ENCODE results near the gene IL1RAPL2. TPM values are rescaled to one million over a fixed set of nuclear protein-coding genes. Genes with fewer than 3 reads are reported as not detected.

Gene IL1RAPL2
- total RNA-seq, 2 experiments from 2014 or later: not detected

DNA sequence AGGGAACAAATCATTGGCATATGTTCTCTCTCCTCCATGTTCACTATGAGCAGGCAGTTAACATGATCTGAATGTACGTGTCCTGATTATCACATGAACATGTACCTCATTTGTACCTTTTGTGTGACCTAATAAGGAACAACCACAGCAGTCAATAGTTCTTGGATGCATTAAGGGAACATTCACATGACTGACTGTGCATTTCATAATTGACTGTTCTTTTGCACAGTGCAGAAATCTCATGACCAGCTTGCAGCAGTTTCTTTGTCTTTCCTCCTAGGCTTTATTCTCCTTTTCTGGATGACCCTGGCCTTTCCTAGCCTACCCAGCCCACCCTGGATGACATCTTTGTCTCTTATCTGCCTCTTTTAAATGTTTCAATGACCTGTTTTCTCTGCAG lies 711.1 kb downstream of the IL1RAPL2 start:
- ChIA-PET POLR2A (no interaction called here), CTCF (no interaction called here)
- Mint-ChIP-seq H3K36me3 (no peaks in the 10 kb centered on the region), H3K9me3 (no peaks in the 10 kb centered on the region), H3K4me1 (ENCODE audit: low read depth) (no peaks in the 10 kb centered on the region), H3K4me3 (no peak overlapping the region), H3K27me3 (no peaks in the 10 kb centered on the region), H3K27ac (no peak overlapping the region)
- intact Hi-C loops (cut with micrococcal nuclease): no loop called here
- DNase-seq: no peak

DNA sequence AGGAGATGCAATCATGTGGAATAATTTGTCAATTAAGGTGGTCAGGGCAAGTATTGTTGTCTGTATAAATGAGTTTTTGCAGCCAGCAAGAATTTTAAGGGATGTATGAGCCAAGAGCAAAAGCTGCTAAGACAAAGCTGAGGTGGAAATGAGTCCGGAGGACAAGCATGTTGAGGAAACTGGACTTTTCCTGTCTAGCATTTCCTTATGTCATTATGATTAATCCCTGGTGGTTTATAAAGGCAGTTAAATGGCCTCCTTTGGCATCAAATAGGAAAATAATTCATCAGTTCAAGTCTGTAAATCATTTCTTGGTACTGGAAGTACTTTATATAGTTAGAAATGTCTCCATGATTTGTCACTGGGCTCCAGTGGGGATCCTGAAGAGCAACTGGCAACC lies 716.1 kb downstream of the IL1RAPL2 start:
- no peaks in the 10 kb centered on the region for H3K27me3 Mint-ChIP-seq
- H3K4me3 Mint-ChIP-seq: no peak overlapping the region
- ChIA-PET POLR2A (no interaction called here), CTCF (no interaction called here)
- no peaks in the 10 kb centered on the region for H3K4me1 Mint-ChIP-seq (ENCODE audit: low read depth)
- H3K27ac Mint-ChIP-seq: no peak overlapping the region
- no peaks in the 10 kb centered on the region for H3K9me3 Mint-ChIP-seq
- H3K36me3 Mint-ChIP-seq: no peaks in the 10 kb centered on the region
- intact Hi-C loops (cut with micrococcal nuclease): no loop called here
- no peak for DNase-seq

DNA sequence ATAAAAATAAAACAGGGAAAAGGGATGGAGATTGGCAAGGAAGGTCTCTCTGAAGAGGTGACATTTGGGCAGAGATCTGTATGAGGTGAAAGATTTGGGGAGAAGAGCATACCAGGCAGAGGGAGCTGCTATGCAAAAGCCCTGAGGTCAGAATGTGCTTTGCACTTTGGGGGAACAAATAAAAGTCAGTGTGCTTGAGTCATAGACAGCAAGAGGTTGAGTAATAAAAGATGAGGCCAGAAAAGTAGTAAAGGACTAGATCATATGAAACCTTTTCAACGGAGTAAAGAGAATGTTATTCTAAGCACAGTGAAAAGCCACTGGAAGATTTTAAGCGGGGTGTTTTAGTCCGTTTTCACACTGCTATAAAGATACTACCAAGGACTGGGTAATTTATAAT lies 731.0 kb downstream of the IL1RAPL2 start:
- ChIA-PET POLR2A (no interaction called here), CTCF (no interaction called here)
- no peaks in the 10 kb centered on the region for H3K4me1 Mint-ChIP-seq (ENCODE audit: low read depth)
- no peak overlapping the region for H3K4me3 Mint-ChIP-seq
- DNase-seq: no peak
- H3K9me3 Mint-ChIP-seq: peaks cover 3% of the 10 kb centered on the region
- H3K27me3 Mint-ChIP-seq: no peaks in the 10 kb centered on the region
- H3K36me3 Mint-ChIP-seq: no peaks in the 10 kb centered on the region
- no peak overlapping the region for H3K27ac Mint-ChIP-seq
- intact Hi-C loops (cut with micrococcal nuclease): no loop called here

DNA sequence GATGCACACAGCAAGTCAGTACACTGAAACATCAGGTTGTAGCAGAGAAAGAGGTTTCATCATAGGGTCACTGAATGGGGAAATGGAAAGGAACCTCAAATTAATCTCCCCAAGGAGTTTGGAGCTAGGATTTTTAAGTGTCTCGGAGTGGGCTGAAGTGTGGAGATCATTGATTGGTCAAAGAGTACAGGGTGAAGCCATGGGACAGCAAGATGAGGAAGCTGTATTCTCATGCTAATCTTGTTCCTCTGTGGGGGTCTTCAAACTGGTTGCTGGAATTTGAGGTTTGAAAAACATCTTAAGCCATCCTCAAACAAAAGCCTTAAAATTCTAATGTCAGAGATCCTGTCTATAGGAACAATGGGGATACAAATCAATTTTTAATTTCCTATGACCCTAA lies 733.3 kb downstream of the IL1RAPL2 start:
- Mint-ChIP-seq H3K27ac (no peak overlapping the region), H3K36me3 (no peaks in the 10 kb centered on the region), H3K9me3 (peaks cover 3% of the 10 kb centered on the region), H3K4me1 (ENCODE audit: low read depth) (no peaks in the 10 kb centered on the region), H3K4me3 (no peak overlapping the region), H3K27me3 (no peaks in the 10 kb centered on the region)
- POLR2A ChIA-PET: no interaction called here
- intact Hi-C loops (cut with micrococcal nuclease): no loop called here
- CTCF ChIA-PET: no interaction called here
- DNase-seq: no peak

DNA sequence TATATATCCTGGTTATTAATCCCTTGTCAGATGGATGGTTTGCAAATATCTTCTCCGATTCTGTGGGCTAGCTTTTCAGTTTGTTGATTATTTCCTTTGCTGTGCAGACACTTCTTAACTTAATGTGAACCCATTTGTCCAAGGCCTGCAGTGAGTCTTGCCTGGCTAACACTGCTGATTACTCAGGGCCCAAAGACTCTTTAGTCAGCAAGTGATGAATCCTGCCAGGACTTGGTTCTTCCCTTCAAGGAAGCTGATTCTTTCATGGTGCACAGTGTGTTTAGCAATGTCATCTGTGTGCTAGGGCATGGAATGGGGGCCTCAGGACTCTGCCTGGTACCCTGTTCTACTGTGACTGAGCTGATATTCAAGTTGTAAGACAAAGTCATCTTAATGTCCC lies 736.2 kb downstream of the IL1RAPL2 start:
- H3K27ac Mint-ChIP-seq: no peak overlapping the region
- no peak overlapping the region for H3K4me3 Mint-ChIP-seq
- intact Hi-C loops (cut with micrococcal nuclease): no loop called here
- CTCF ChIA-PET: no interaction called here
- H3K36me3 Mint-ChIP-seq: no peaks in the 10 kb centered on the region
- POLR2A ChIA-PET: interaction anchor here (0.6 kb wide), 1 partner anchor 504 kb away, joined by 4 read pairs; no protein-coding TSS in a partner anchor
- no peak for DNase-seq
- H3K4me1 Mint-ChIP-seq (ENCODE audit: low read depth): no peaks in the 10 kb centered on the region
- H3K9me3 Mint-ChIP-seq: peaks cover 3% of the 10 kb centered on the region
- no peaks in the 10 kb centered on the region for H3K27me3 Mint-ChIP-seq

DNA sequence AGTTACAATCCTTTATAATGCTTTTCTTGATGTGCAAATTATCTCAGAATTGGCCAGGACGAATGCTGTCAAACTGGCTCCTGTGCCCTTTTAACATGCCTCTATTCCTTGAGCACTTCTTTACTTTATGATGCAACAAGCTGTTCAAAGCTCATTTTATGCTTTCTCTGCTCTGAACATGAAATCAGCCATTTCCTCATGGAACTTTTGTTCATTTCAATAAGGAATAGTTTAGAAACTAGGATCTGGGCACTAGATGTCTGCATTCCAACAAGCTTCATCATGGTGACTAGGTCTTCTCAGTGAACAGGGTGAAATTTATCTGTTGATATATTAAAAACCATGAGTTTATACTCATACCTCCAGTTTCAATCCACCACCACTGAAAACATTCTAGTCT lies 741.8 kb downstream of the IL1RAPL2 start:
- no peaks in the 10 kb centered on the region for H3K27me3 Mint-ChIP-seq
- no peak overlapping the region for H3K4me3 Mint-ChIP-seq
- no peaks in the 10 kb centered on the region for H3K9me3 Mint-ChIP-seq
- no peak for DNase-seq
- ChIA-PET CTCF (no interaction called here), POLR2A (no interaction called here)
- intact Hi-C loops (cut with micrococcal nuclease): no loop called here
- H3K27ac Mint-ChIP-seq: no peak overlapping the region
- no peaks in the 10 kb centered on the region for H3K36me3 Mint-ChIP-seq
- H3K4me1 Mint-ChIP-seq (ENCODE audit: low read depth): no peaks in the 10 kb centered on the region

DNA sequence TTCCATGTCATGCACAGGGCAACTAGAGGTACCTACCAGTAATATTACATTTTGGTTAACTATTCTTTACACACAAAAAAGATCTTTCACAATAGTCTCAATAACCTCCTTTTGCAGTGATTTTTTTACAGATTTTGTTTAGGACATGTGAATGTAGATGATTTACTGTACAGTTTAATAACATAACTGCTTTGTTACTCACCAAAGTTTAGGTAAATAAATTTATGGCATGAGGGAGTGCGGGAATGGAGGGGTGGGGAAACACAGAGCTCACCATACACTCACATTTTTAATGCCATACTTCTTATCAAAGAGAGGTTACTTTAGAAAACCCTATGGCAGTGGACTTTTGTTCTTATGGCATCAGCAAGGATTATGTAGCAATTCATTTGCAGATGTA lies 747.6 kb downstream of the IL1RAPL2 start:
- H3K27ac Mint-ChIP-seq: no peak overlapping the region
- H3K9me3 Mint-ChIP-seq: no peaks in the 10 kb centered on the region
- no peak overlapping the region for H3K4me3 Mint-ChIP-seq
- no peaks in the 10 kb centered on the region for H3K36me3 Mint-ChIP-seq
- ChIA-PET POLR2A (no interaction called here), CTCF (no interaction called here)
- no peaks in the 10 kb centered on the region for H3K4me1 Mint-ChIP-seq (ENCODE audit: low read depth)
- intact Hi-C loops (cut with micrococcal nuclease): no loop called here
- no peak for DNase-seq
- no peaks in the 10 kb centered on the region for H3K27me3 Mint-ChIP-seq

DNA sequence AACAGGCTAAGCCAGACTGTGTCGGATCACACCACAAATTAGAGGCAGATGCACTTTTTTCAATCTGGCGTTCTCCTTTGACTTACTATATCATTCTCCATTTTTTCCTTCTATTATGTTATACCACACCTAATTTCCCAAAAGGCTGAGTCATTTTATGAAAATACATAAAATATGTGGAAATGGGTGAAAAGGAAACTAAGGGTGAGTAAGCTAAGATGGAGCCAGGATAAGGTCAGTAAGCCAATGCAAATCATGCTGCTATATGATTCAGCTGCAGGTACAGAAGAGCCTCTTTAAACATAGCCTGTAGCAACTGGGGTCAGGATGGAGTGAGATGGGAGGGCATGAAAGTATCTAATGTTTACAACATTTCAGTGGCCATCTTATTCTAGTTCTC lies 748.5 kb downstream of the IL1RAPL2 start:
- Mint-ChIP-seq H3K4me3 (no peak overlapping the region), H3K27ac (no peak overlapping the region), H3K36me3 (no peaks in the 10 kb centered on the region), H3K9me3 (no peaks in the 10 kb centered on the region), H3K4me1 (ENCODE audit: low read depth) (no peaks in the 10 kb centered on the region), H3K27me3 (no peaks in the 10 kb centered on the region)
- intact Hi-C loops (cut with micrococcal nuclease): no loop called here
- POLR2A ChIA-PET: no interaction called here
- DNase-seq: no peak
- CTCF ChIA-PET: no interaction called here

DNA sequence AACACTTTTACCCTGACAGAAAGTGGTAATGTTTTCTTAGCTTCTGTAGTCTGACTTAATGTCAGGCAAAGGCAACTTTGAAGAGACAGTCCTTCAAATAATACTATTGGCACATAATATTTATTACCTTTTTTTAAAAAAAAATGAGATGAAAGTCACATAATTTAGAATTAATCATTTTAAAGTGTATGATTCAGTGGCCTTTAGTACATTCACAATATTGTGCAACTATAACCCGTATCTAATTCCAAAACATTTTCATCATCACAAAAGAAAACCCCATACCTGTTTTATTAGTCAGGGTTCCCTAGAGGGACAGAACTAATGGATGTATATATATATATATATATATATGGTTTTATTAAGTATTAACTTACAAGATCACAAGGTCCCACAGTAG lies 749.2 kb downstream of the IL1RAPL2 start:
- Mint-ChIP-seq H3K27me3 (no peaks in the 10 kb centered on the region), H3K9me3 (no peaks in the 10 kb centered on the region), H3K4me3 (no peak overlapping the region), H3K27ac (no peak overlapping the region), H3K36me3 (no peaks in the 10 kb centered on the region), H3K4me1 (ENCODE audit: low read depth) (no peaks in the 10 kb centered on the region)
- intact Hi-C loops (cut with micrococcal nuclease): no loop called here
- no peak for DNase-seq
- ChIA-PET POLR2A (no interaction called here), CTCF (no interaction called here)

DNA sequence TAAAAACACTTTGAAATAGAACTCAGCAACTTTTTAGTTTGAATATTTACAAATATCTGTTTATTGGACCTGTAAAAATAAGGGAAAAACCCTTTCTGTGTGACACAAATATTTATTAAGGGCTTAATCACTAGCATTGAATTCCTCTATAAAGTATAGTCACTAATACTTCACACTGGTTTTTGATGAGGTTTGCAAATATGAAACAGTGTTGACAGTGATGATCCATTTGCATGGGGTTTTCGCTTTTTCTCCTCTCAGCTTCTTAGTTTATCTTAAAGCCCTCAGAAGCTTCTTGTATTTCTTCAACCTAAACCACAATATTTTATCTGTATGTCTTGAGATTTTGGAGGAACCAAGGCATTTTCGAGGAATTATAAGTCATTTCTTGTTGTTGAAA lies 751.1 kb downstream of the IL1RAPL2 start:
- no peak for DNase-seq
- ChIA-PET CTCF (no interaction called here), POLR2A (no interaction called here)
- Mint-ChIP-seq H3K4me1 (ENCODE audit: low read depth) (no peaks in the 10 kb centered on the region), H3K4me3 (no peak overlapping the region), H3K27me3 (no peaks in the 10 kb centered on the region), H3K27ac (no peak overlapping the region), H3K9me3 (no peaks in the 10 kb centered on the region), H3K36me3 (no peaks in the 10 kb centered on the region)
- intact Hi-C loops (cut with micrococcal nuclease): no loop called here

DNA sequence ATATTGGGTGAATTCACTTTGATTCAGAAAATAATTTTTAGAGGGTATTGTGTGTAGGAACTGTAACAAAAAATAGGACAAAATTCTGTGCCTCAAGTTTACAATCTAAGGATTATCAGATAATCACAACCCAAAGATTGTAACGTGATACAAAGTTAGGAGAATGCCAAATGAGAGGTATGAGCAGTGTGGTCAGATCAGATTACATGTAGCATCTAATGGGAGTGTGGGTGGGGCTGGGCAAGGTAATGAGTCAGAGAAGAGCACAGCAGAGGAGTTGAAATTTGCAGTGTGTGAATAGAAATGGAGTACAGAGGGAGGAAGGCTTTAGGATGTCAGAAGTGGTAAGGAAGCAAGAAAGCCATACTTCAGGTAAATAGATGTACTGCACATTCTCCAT lies 757.9 kb downstream of the IL1RAPL2 start:
- Mint-ChIP-seq H3K4me3 (no peak overlapping the region), H3K9me3 (no peaks in the 10 kb centered on the region), H3K27ac (no peak overlapping the region), H3K27me3 (no peaks in the 10 kb centered on the region), H3K36me3 (no peaks in the 10 kb centered on the region), H3K4me1 (ENCODE audit: low read depth) (no peaks in the 10 kb centered on the region)
- intact Hi-C loops (cut with micrococcal nuclease): no loop called here
- ChIA-PET CTCF (no interaction called here), POLR2A (no interaction called here)
- no peak for DNase-seq

DNA sequence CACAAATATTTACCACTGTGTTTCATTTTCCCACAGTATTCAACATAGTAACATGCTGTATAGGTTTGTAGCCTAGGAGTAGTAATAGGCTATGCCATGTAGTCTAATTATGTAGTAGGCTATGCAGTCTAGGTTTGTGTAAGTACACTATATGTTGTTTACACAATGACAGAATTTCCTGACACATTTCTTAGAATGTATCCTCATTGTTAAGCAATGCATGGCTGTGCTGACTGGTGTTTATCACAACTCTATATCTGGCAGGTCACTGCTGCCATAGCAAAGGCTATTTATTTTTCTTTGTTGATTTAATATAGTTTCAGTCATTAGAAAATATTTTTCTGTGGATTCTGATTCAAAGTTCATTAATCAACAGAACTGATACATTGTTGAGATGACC lies 762.8 kb downstream of the IL1RAPL2 start:
- Mint-ChIP-seq H3K27me3 (no peaks in the 10 kb centered on the region), H3K27ac (no peak overlapping the region), H3K36me3 (no peaks in the 10 kb centered on the region), H3K4me1 (ENCODE audit: low read depth) (no peaks in the 10 kb centered on the region), H3K9me3 (no peaks in the 10 kb centered on the region), H3K4me3 (no peak overlapping the region)
- ChIA-PET POLR2A (no interaction called here), CTCF (no interaction called here)
- intact Hi-C loops (cut with micrococcal nuclease): no loop called here
- DNase-seq: no peak

DNA sequence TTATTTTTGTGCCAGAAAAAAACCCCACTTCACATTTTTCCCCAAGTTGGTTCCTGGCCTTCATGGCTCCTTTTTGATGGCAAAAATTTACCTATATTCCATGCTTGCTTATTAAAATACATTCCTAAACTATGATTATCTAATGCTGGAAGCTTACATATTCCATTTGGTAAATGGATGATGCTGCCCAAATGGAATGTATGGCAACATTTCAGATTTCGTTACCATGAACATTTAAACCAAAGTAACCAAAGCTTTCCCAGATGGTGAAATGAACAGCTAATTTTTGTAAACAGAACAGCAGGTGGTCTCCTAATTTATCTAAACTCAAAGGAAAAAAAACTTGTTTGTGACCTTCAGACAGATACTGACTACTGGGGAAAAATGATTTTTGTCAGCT lies 765.2 kb downstream of the IL1RAPL2 start:
- no peaks in the 10 kb centered on the region for H3K36me3 Mint-ChIP-seq
- no peaks in the 10 kb centered on the region for H3K27me3 Mint-ChIP-seq
- no peak for DNase-seq
- intact Hi-C loops (cut with micrococcal nuclease): no loop called here
- POLR2A ChIA-PET: no interaction called here
- H3K9me3 Mint-ChIP-seq: no peaks in the 10 kb centered on the region
- CTCF ChIA-PET: no interaction called here
- H3K4me1 Mint-ChIP-seq (ENCODE audit: low read depth): no peaks in the 10 kb centered on the region
- H3K27ac Mint-ChIP-seq: no peak overlapping the region
- no peak overlapping the region for H3K4me3 Mint-ChIP-seq

DNA sequence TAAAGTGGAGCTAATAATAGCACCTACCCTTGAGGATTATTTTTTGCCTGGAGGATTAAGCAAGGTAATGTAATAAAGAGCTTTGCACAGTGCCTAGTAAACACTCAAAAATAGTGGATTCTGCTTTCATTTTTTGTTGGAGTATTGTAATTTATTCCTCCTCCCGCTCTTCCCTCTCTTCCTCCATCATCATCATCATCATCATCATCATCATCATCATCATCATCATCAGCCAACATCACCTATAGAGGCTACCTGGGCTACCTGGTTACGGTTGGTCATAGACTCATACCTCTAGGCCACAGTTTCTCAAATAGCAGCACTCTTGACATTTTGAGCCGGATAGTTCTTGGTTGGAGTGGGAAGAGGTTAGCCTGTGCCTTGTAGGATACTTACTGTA lies 781.4 kb downstream of the IL1RAPL2 start:
- intact Hi-C loops (cut with micrococcal nuclease): no loop called here
- H3K4me3 Mint-ChIP-seq: no peak overlapping the region

More for the DNA sequence above, 781.4 kb downstream of the IL1RAPL2 start:
- Mint-ChIP-seq H3K27ac (no peak overlapping the region), H3K27me3 (no peaks in the 10 kb centered on the region), H3K9me3 (no peaks in the 10 kb centered on the region), H3K36me3 (no peaks in the 10 kb centered on the region), H3K4me1 (ENCODE audit: low read depth) (no peaks in the 10 kb centered on the region)
- no peak for DNase-seq
- CTCF ChIA-PET: no interaction called here
- POLR2A ChIA-PET: no interaction called here

All from activated CD4-positive, alpha-beta memory T cell treated with anti-CD3 and anti-CD28 coated beads for 36 hours (primary cell).